HAP-1 (cell line): ENCODE results near the gene VEZT.
A peak's percentile ranks its signal among the peaks of the same experiment; 100 is the strongest.
"Not testable (repeated sequence)": the region's sequence is repeated elsewhere in the genome, so short reads cannot be mapped to it uniquely, and the experiment has no call there.

Experiments used
- DNase-seq, 2 experiments: peaks; one replicate each; pipeline ENCODE4 v3.0.0-alpha.2; 2016 to 2020; ENCODE audit warnings: low spot score in 2 of 2
- H3K27me3 ChIP-seq: fragments of 250-450 bp; sonication (Bioruptor Pico); 2 replicates; pipeline ENCODE4 v1.5.1; 2020; ENCODE audit warnings: low read depth, mild to moderate bottlenecking, moderate library complexity
- H3K36me3 ChIP-seq: fragments of 250-450 bp; sonication (Bioruptor Pico); replicated peaks from 2 replicates; pipeline ENCODE4 v1.5.1; 2020; ENCODE audit warnings: mild to moderate bottlenecking
- H3K4me1 ChIP-seq: fragments of 250-450 bp; sonication (Bioruptor Pico); 2 replicates; pipeline ENCODE4 v1.5.1; 2020; ENCODE audit warnings: mild to moderate bottlenecking
- H3K4me3 ChIP-seq: fragments of 250-450 bp; sonication (Bioruptor Pico); 2 replicates; pipeline ENCODE4 v1.5.1; 2020; ENCODE audit warnings: mild to moderate bottlenecking, moderate library complexity
- H3K9me3 ChIP-seq: fragments of 250-450 bp; sonication (Bioruptor Pico); 2 replicates; pipeline ENCODE4 v1.5.1; 2020; ENCODE audit warnings: mild to moderate bottlenecking, moderate library complexity
- in situ Hi-C: fragments of 300-500 bp; cut with MboI; formaldehyde crosslinking; loops from 3 replicates; pipeline ENCODE4 v1.14.3; 2020; ENCODE audit warnings: low sequenced_read_pairs, inconsistent platforms, mixed read lengths

The VEZT gene

DNA sequence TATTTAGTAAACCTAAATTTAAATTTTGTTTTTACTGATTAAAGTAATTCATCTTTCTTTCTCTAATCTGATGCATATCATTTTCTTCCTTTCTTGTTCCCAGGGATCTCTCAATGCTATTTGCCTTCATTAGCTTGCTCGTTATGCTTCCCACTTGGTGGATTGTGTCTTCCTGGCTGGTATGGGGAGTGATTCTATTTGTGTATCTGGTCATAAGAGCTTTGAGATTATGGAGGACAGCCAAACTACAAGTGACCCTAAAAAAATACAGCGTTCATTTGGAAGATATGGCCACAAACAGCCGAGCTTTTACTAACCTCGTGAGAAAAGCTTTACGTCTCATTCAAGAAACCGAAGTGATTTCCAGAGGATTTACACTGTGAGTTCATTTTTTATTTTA lies 48.6 kb downstream of the VEZT start:
- no peak for DNase-seq
- H3K4me1 ChIP-seq = no peaks in the 10 kb centered on the region
- no peaks in the 10 kb centered on the region for H3K9me3 ChIP-seq
- H3K27me3 ChIP-seq = no peaks in the 10 kb centered on the region
- peaks cover 19% of the 10 kb centered on the region for H3K36me3 ChIP-seq
- in situ Hi-C loops = no loop called here
- no peak overlapping the region for H3K4me3 ChIP-seq

DNA sequence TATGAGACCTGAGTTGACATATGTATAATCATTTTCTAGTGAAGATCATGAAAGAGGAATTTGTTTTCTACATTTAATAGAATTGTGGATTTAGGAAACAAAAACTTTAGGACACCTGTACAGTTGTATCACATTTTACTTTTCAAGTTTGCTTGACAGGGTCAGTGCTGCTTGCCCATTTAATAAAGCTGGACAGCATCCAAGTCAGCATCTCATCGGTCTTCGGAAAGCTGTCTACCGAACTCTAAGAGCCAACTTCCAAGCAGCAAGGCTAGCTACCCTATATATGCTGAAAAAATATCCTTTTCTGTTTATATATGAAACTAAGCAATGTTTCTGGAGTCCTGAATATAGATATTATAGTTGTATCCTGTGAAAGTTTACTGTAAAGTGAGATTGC lies 52.3 kb downstream of the VEZT start:
- H3K9me3 ChIP-seq = no peaks in the 10 kb centered on the region
- peaks cover 9% of the 10 kb centered on the region for H3K36me3 ChIP-seq
- no peak for DNase-seq
- peaks cover 7% of the 10 kb centered on the region for H3K4me1 ChIP-seq
- no peaks in the 10 kb centered on the region for H3K27me3 ChIP-seq
- in situ Hi-C loops = no loop called here
- no peak overlapping the region for H3K4me3 ChIP-seq

DNA sequence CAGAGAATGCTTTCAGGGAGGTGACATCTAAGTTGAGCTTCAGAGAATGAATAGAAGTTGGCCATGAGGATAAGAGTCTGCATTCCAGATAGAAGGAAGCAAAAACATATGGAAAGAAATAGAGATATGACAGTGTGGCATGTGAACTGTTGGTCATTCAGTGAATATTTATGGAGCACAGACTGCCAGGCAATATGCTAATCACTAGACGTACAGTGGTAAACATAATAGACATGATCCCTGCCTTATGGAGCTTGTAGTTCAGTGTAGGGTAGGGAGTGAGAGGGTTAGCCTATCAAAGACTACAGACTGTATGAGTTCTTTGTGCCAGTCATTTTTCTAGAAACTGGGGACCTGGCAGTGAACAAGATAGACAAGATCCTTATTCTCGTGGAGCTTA lies 53.9 kb downstream of the VEZT start:
- H3K4me3 ChIP-seq = no peak overlapping the region
- H3K36me3 ChIP-seq = peaks cover 9% of the 10 kb centered on the region
- in situ Hi-C loops = no loop called here
- peaks cover 15% of the 10 kb centered on the region for H3K4me1 ChIP-seq
- DNase-seq = no peak
- H3K27me3 ChIP-seq = no peaks in the 10 kb centered on the region
- no peaks in the 10 kb centered on the region for H3K9me3 ChIP-seq

DNA sequence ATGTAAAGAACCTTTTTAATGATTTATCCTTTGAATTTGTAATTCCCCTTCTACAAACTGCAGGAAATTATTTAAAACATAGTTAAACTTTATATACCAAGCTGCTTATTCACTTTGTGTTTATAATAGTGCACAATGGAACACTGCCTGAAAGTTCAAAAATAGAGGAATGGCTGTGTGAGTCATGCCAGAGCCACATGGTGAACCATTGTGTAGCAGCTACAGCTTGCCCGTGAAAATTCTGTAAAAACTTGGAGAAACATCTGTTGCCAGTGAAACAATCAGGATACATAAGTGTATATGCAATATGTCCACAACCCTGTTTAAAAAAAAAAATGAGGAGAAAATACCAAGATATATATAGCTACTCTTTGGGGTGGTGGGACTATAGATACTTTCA lies 59.5 kb downstream of the VEZT start:
- in situ Hi-C loops = no loop called here
- H3K36me3 ChIP-seq = peaks cover 3% of the 10 kb centered on the region; the same call in 1 of the 2 replicates
- H3K27me3 ChIP-seq = no peaks in the 10 kb centered on the region
- H3K4me3 ChIP-seq = no peak overlapping the region
- DNase-seq = peak in 1 of 2 experiments; percentile 11
- peaks cover 15% of the 10 kb centered on the region for H3K4me1 ChIP-seq
- no peaks in the 10 kb centered on the region for H3K9me3 ChIP-seq

DNA sequence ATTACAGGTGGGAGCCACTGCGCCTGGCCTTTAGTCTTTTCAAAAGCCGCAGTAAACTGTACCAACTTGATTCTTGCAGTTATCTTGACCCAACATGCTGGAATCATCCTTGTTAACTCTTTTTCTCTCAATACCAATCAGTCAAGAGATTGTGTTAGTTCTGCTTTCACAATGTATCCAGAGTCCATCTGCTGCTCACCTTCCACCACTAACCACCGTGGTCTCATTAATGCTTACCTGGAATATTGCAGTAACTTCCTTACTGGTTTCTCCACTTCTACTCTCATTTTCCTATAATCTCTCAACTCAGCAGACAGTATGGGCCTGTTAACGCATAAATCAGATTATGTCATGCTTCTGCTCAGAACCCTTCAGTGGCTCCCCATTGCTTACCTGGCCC lies 62.2 kb downstream of the VEZT start:
- H3K4me3 ChIP-seq = no peak overlapping the region
- H3K4me1 ChIP-seq = peaks cover 8% of the 10 kb centered on the region
- H3K36me3 ChIP-seq = peaks cover 25% of the 10 kb centered on the region
- in situ Hi-C loops = no loop called here
- H3K27me3 ChIP-seq = no peaks in the 10 kb centered on the region
- DNase-seq = no peak
- no peaks in the 10 kb centered on the region for H3K9me3 ChIP-seq

DNA sequence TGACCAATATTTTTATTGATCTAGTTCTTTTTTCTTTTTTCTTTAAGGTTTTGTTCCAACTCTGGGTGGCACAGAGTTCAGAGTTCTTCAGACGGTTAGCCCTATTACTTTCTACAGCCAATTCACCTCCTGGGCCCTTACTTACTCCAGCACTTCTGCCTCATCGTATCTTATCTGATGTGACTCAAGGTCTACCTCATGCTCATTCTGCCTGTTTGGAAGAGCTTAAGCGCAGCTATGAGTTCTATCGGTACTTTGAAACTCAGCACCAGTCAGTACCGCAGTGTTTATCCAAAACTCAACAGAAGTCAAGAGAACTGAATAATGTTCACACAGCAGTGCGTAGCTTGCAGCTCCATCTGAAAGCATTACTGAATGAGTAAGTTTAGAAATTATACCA lies 64.7 kb downstream of the VEZT start:
- Histone ChIP-seq H3K27me3 (no peaks in the 10 kb centered on the region), H3K4me3 (no peak overlapping the region), H3K36me3 (peaks cover 28% of the 10 kb centered on the region), H3K4me1 (no peaks in the 10 kb centered on the region; the same call in 1 of the 2 replicates), H3K9me3 (no peaks in the 10 kb centered on the region)
- in situ Hi-C loops = no loop called here
- no peak for DNase-seq

DNA sequence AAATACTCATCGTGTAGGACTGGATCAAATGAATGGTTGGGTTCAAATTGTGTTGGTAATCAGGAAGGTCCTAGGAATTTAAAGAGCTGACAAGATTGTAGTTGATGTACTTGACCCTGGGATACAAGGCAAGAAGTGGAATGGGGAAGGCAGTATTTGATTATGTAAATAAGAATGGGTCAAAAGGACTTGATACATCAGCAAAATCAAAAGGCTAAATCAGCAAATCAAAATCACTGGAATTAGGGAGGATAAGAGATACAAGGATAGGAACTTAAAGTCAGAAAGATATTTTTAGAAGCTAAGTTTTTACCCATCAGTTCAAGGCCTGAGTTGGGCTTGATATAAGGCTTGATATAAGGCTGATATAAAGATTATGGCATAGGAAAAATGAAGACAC lies 65.8 kb downstream of the VEZT start:
- Histone ChIP-seq H3K36me3 (peaks cover 29% of the 10 kb centered on the region), H3K27me3 (no peaks in the 10 kb centered on the region), H3K4me1 (no peaks in the 10 kb centered on the region), H3K9me3 (no peaks in the 10 kb centered on the region), H3K4me3 (no peak overlapping the region)
- in situ Hi-C loops = no loop called here
- no peak for DNase-seq

DNA sequence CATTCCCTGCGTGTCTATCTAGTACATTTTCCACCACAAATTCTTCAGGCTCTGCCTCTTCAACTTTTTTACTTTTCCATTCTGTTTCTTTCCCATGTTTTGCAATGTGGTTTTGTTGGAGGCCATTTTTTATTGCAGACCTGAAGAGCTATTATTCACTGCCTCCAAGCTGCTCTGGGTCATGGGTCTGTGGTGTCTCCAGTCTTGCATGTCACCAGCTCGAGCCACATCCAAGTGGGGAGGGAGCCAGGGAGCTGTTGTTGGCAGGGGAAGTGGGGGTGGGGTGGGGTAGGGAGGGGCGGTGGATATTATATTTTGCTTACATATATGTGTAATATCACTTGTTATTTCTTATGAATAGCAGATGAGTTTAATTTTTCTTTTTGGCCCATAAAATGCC lies 69.1 kb downstream of the VEZT start:
- Histone ChIP-seq H3K27me3 (no peaks in the 10 kb centered on the region), H3K9me3 (no peaks in the 10 kb centered on the region), H3K4me1 (no peaks in the 10 kb centered on the region), H3K36me3 (peaks cover 37% of the 10 kb centered on the region), H3K4me3 (no peak overlapping the region)
- no peak for DNase-seq
- in situ Hi-C loops = no loop called here

DNA sequence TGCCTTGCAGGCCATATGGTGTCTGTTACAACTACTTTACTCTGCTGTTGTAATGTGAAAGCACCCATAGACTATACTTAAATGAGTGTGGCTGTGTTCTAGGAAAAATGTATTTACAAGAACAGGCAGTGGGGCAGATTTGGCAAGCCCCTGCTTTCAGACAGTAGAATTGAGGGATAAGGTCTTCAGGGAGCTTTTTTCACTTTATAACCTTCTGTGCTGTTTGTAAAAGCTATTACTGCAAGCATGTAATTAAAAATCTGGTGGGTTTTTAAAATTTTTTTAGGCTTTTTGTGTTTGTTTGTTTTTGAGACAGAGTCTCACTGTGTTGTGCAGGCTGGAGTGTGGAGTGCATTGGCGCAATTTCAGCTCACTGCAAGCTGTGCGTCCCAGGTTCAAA lies 73.9 kb downstream of the VEZT start:
- Histone ChIP-seq H3K27me3 (no peaks in the 10 kb centered on the region), H3K4me3 (no peak overlapping the region), H3K36me3 (peaks cover 32% of the 10 kb centered on the region), H3K9me3 (no peaks in the 10 kb centered on the region), H3K4me1 (no peaks in the 10 kb centered on the region)
- in situ Hi-C loops = no loop called here
- no peak for DNase-seq

DNA sequence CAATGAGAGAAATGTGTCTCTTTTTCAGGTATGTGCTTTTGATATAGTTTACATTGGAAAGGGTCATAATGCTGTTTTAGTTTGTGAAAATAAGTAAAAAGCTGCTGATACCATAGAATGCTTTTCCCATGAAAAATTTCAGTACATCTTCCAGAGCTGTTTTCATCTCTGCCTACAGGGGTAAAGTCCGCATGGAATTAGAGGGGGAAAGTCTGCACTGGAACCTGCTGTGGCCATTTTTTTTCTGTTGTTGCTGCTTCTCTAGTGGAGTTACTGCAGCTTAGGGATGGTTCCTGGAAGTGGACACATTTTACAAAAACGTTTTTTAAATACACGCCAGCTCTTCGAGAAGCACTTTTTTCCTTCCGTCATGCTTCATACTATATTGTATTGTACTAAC lies 81.3 kb downstream of the VEZT start:
- in situ Hi-C loops = no loop called here

DNA sequence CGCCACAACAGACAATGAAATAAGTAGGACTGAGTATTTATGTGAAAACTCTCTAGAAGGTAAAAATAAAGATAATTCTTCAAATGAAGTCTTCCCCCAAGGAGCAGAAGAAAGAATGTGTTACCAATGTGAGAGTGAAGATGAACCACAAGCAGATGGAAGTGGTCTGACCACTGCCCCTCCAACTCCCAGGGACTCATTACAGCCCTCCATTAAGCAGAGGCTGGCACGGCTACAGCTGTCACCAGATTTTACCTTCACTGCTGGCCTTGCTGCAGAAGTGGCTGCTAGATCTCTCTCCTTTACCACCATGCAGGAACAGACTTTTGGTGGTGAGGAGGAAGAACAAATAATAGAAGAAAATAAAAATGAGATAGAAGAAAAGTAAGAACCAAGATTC lies 82.7 kb downstream of the VEZT start:
- H3K36me3 ChIP-seq = peaks cover 15% of the 10 kb centered on the region
- H3K4me3 ChIP-seq = no peak overlapping the region
- in situ Hi-C loops = no loop called here
- no peaks in the 10 kb centered on the region for H3K27me3 ChIP-seq
- no peaks in the 10 kb centered on the region for H3K9me3 ChIP-seq
- no peak for DNase-seq
- H3K4me1 ChIP-seq = no peaks in the 10 kb centered on the region

More for the DNA sequence above, 81.3 kb downstream of the VEZT start:
- Histone ChIP-seq H3K36me3 (peaks cover 26% of the 10 kb centered on the region), H3K4me1 (no peaks in the 10 kb centered on the region), H3K4me3 (no peak overlapping the region), H3K9me3 (no peaks in the 10 kb centered on the region), H3K27me3 (no peaks in the 10 kb centered on the region)
- DNase-seq = no peak

DNA sequence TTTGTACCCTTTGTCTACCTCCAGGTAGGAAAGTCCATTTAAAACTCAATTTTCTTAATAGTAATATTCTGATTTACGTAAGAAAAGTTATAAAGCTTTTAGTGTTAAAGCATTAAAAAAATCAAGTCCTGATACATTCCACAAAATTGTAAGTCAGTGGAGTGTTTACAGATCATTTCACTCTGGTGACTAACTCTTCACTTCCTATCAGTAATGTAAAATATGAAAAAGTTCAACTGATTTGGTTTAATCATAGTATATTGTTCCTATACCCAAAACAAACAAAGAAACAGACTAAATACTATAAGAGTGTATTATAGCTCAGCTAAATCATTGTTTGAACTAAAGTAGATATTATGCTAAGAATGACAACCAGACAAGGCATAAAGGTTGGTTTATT lies 85.9 kb downstream of the VEZT start:
- peaks cover 2% of the 10 kb centered on the region; the same call in 1 of the 2 replicates for H3K36me3 ChIP-seq
- H3K27me3 ChIP-seq = no peaks in the 10 kb centered on the region
- no peak overlapping the region for H3K4me3 ChIP-seq
- DNase-seq = no peak
- H3K9me3 ChIP-seq = no peaks in the 10 kb centered on the region
- in situ Hi-C loops = no loop called here
- no peaks in the 10 kb centered on the region for H3K4me1 ChIP-seq

DNA sequence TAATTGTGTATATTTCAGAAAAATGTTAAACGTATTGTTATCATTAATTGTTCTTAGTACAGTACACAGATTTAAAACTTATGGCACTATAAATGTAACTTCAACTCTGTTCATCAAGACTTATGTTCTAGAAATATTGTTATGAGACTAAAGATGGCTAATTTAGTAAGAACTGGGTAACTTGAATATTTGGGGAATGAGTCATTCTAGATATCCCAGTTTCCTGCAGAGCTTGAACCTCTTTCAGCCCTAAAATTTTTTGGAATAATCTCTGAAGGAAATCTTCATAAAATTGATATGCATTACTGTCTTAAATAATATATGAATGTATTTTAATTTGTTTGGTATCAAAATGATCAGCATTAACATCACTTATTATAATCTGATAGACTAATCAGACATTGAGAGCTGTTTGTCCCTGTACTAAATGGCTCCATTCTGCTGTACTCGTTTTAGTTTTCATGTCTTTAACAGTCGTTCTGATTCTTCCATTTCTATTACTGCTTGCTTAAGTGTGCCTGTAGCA lies 87.1 kb downstream of the VEZT start:
- H3K27me3 ChIP-seq = no peaks in the 10 kb centered on the region
- H3K9me3 ChIP-seq = no peaks in the 10 kb centered on the region
- H3K36me3 ChIP-seq = no peaks in the 10 kb centered on the region; the same call in 1 of the 2 replicates
- no peak for DNase-seq
- in situ Hi-C loops = no loop called here
- no peaks in the 10 kb centered on the region for H3K4me1 ChIP-seq
- no peak overlapping the region for H3K4me3 ChIP-seq

DNA sequence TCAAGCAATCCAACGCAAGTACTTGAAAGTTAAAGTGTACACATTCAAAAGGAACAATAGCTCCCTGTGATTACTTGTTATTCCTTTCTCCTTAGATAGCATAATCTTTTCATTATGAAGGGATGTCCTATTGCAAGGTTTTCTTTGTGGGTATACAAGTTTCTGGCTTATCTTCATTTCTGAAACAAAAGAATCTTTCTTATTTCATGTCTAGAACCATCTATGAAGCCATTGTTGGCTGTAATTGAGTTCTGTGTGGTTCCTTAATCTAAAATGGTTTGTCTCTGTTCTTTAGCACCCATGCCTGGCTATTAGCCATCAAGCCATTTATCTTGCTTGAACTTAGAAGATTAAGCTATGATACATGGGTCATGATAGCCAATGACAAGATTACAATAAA lies 95.0 kb downstream of the VEZT start:
- Histone ChIP-seq H3K36me3 (no peaks in the 10 kb centered on the region), H3K27me3 (no peaks in the 10 kb centered on the region), H3K4me3 (no peak overlapping the region), H3K4me1 (no peaks in the 10 kb centered on the region), H3K9me3 (no peaks in the 10 kb centered on the region)
- peak in 1 of 2 experiments; percentile 30 for DNase-seq
- in situ Hi-C loops = no loop called here

DNA sequence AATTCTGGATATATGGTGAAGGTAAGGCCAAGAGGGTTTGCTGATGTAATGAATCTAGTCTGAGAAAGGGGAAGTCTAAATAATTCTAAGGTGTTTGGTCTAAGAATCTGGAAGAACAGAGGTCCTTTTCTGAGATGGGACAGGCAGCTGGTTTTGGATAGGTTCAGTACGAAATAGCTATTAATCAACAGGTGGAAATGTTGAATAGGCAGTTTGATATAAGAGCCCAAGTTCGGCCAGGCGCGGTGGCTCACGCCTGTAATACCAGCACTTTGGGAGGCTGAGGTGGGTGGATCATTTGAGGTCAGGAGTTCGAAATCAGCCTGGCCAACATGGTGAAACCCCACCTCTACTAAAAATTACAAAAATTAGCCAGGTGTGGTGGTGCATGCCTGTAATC lies 97.1 kb downstream of the VEZT start:
- H3K4me1 ChIP-seq, DNase-seq, H3K36me3 ChIP-seq, in situ Hi-C loops, H3K9me3 ChIP-seq, H3K27me3 ChIP-seq, H3K4me3 ChIP-seq: not testable (repeated sequence)
